ENCODE data around the gene CEP295NL. TPM values are rescaled to one million over a fixed set of nuclear protein-coding genes. Genes with fewer than 3 reads are reported as not detected.
A peak's percentile ranks its signal among the peaks of the same experiment; 100 is the strongest.
"Not testable (repeated sequence)": the region's sequence is repeated elsewhere in the genome, so short reads cannot be mapped to it uniquely, and the experiment has no call there.

The CEP295NL gene
- total RNA-seq, 1 donor from 2014 or later, result 0.55 TPM

DNA sequence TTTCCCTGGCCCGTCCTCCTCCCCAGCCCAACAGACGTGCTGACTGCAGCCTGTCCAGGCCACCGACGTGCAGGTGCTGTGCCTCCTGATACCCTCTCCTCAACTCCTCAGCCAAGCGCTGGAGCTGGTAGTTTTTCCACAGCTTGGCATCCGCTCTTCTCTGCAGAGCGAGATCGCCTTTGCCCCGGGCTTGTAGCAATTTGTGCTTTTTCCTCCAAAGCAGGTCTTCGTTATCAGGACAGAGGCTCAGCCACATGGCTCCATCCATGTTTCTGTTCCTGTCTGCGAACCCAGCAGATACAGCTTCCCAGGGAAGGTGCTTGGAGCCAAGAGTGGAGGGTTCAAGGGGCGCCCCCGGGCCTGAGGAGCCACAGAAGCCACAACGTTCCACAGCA, 10.9 kb downstream of the CEP295NL start:
- Histone ChIP-seq H3K27me3 (ENCODE audit: low read depth) (no peaks in the 10 kb centered on the region), H3K4me1 (peaks cover 84% of the 10 kb centered on the region), H3K36me3 (no peaks in the 10 kb centered on the region), H3K4me3 (no peak overlapping the region), H3K9me3 (replicated peaks) (no peaks in the 10 kb centered on the region), H3K27ac (replicated peaks) (peak overlapping the region; percentile 28)
- intact Hi-C loops (cut with micrococcal nuclease), result no loop called here
- DNase-seq, result no peak
- no peak for TF ChIP-seq CTCF (IDR thresholded peaks at IDR 0.05; ENCODE audit: borderline replicate concordance)

- intact Hi-C loops (cut with micrococcal nuclease), result no loop called here
- Histone ChIP-seq H3K27me3 (ENCODE audit: low read depth) (no peaks in the 10 kb centered on the region), H3K4me1 (peaks cover 84% of the 10 kb centered on the region), H3K27ac (replicated peaks) (peak overlapping the region; percentile 28), H3K9me3 (replicated peaks) (no peaks in the 10 kb centered on the region), H3K36me3 (no peaks in the 10 kb centered on the region), H3K4me3 (no peak overlapping the region)
- DNase-seq, result no peak
- no peak for TF ChIP-seq CTCF (IDR thresholded peaks at IDR 0.05; ENCODE audit: borderline replicate concordance)
These were observed 11.5 kb downstream of the CEP295NL start for GRCh38 chr17:78891406-78892061.

GRCh38 chr17:78890498-78890897, 12.5 kb downstream of the CEP295NL start:
- H3K9me3 ChIP-seq (replicated peaks), result no peaks in the 10 kb centered on the region
- H3K27me3 ChIP-seq (ENCODE audit: low read depth), result no peaks in the 10 kb centered on the region
- peak; percentile 60 for DNase-seq
- no peaks in the 10 kb centered on the region for H3K36me3 ChIP-seq
- intact Hi-C loops (cut with micrococcal nuclease), result no loop called here
- H3K4me3 ChIP-seq, result no peak overlapping the region
- no peak for TF ChIP-seq CTCF (IDR thresholded peaks at IDR 0.05; ENCODE audit: borderline replicate concordance)
- H3K4me1 ChIP-seq, result peaks cover 84% of the 10 kb centered on the region
- H3K27ac ChIP-seq (replicated peaks), result peak overlapping the region; percentile 28

DNA sequence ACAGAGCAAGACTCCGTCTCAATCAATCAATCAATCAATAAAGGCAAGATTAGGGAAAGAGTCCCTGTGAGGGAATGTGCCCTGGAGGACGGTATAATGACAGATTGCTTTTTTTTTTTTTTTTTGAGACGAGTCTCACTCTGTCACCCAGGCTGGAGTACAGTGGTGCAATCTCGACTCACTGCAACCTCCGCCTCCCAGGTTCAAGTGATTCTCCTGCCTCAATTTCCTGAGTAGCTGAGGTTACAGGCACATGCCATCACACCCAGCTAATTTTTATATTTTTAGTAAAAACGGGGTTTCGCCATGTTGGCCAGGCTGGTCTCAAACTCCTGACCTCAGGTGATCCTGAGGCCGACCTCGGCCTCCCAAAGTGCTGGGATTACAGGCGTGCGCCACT, 12.9 kb downstream of the CEP295NL start:
- H3K4me3 ChIP-seq; H3K9me3 ChIP-seq (replicated peaks); DNase-seq; H3K27me3 ChIP-seq (ENCODE audit: low read depth); intact Hi-C loops (cut with micrococcal nuclease); H3K36me3 ChIP-seq: not testable (repeated sequence)
- Histone ChIP-seq H3K4me1 (peaks cover 84% of the 10 kb centered on the region), H3K27ac (replicated peaks) (peak overlapping the region; percentile 28)

DNA sequence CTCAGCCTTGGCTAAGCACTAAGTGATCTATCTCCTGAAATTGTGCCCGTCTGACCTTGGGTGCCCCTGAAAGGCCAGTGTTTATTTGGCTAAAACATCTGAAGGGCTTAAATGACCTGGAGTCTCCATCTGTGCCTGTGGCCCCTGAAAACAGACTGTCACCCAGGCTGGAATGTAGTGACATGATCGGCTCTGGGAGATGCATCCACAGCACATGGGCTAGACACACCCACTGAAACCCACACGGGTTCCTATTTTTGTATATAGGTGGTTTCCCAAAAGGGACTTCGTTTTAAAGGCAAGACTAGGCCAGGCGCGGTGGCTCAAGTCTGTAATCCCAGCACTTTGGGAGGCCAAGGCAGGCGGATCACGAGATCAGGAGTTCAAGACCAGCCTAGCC, 13.5 kb downstream of the CEP295NL start:
- Histone ChIP-seq H3K27me3 (ENCODE audit: low read depth) (no peaks in the 10 kb centered on the region), H3K27ac (replicated peaks) (peak overlapping the region; percentile 28), H3K9me3 (replicated peaks) (no peaks in the 10 kb centered on the region), H3K36me3 (no peaks in the 10 kb centered on the region), H3K4me3 (no peak overlapping the region), H3K4me1 (peaks cover 85% of the 10 kb centered on the region)
- no peak for TF ChIP-seq CTCF (IDR thresholded peaks at IDR 0.05; ENCODE audit: borderline replicate concordance)
- no peak for DNase-seq
- intact Hi-C loops (cut with micrococcal nuclease), result no loop called here

DNA sequence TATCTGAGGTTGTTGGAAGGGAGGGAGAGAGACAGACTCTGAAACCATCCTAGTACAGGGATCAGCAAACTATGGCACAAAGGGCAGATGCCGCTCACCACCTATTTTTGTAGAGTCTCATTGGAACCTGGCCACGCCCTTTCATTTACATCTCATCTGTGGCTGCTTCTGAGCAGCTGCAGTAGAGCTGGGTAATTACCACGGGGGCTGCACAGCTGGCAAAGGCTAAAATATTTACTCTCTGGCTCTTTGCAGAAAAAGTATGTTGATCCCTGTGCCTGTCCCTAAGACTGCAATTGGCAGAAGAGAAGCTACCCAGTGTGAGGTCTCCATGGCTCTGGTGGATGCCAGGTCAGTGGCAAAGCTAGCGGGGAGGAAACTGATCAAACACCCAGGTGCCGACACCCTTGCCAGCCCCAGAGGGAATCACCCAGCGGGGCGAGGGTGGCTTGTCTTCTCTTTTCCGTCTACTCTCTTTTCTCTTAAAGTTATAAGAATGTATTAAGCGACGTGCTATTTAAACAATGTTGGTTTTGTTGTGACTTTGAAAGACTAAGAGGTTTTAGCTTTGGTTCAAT, 14.0 kb downstream of the CEP295NL start:
- H3K4me1 ChIP-seq, result peaks cover 85% of the 10 kb centered on the region
- no peak overlapping the region for H3K4me3 ChIP-seq
- intact Hi-C loops (cut with micrococcal nuclease), result no loop called here
- no peaks in the 10 kb centered on the region for H3K36me3 ChIP-seq
- no peaks in the 10 kb centered on the region for H3K27me3 ChIP-seq (ENCODE audit: low read depth)
- DNase-seq, result no peak
- H3K27ac ChIP-seq (replicated peaks), result peak overlapping the region; percentile 28
- H3K9me3 ChIP-seq (replicated peaks), result no peaks in the 10 kb centered on the region
- TF ChIP-seq CTCF (IDR thresholded peaks at IDR 0.05; ENCODE audit: borderline replicate concordance), result no peak

All from left ventricle myocardium inferior (tissue), 1 donor.